BLaER1 treated with 17β-estradiol and CSF1 and Interleukin-3, amounts not matched to agents 10 nM and 100 nM (cell line): ENCODE results near the gene CACHD1.

ENCODE experiments used
- H3K27ac ChIP-seq, 11 experiments: shearing (Covaris generic); formaldehyde crosslinking; 2 replicates each; pipeline ENCODE4 v1.8.1; 2022
- H3K27me3 ChIP-seq, 11 experiments: shearing (Covaris generic); formaldehyde crosslinking; 2 replicates each; pipeline ENCODE4 v1.8.1; 2022
- H3K36me3 ChIP-seq, 11 experiments: shearing (Covaris generic); formaldehyde crosslinking; 2 replicates each; pipeline ENCODE4 v1.8.1; 2022
- H3K4me1 ChIP-seq, 10 experiments: shearing (Covaris generic); formaldehyde crosslinking; 2 replicates each; pipeline ENCODE4 v1.8.1; 2022
- H3K4me2 ChIP-seq, 11 experiments: shearing (Covaris generic); formaldehyde crosslinking; 2 replicates each; pipeline ENCODE4 v1.8.1; 2022
- H3K4me3 ChIP-seq, 10 experiments: shearing (Covaris generic); formaldehyde crosslinking; 2 replicates each; pipeline ENCODE4 v1.8.1; 2022
- H3K9ac ChIP-seq, 11 experiments: shearing (Covaris generic); formaldehyde crosslinking; 2 replicates each; pipeline ENCODE4 v1.8.1; 2022
- H3K9me3 ChIP-seq, 11 experiments: shearing (Covaris generic); formaldehyde crosslinking; replicated peaks in 1 of 11; 2 replicates each; pipeline ENCODE4 v1.8.1; 2022
- H4K20me1 ChIP-seq, 11 experiments: shearing (Covaris generic); formaldehyde crosslinking; 2 replicates each; pipeline ENCODE4 v1.8.1; 2022
- Cebpa-rat ChIP-seq, 11 experiments: shearing (Covaris generic); IDR thresholded peaks; 2 replicates each; pipeline ENCODE4 v1.8.1; 2022

Gene CACHD1

GRCh38 chr1:64517640-64518039 is 47.7 kb downstream of the CACHD1 start:
- no peak overlapping the region for H3K9ac ChIP-seq
- no peak for TF ChIP-seq Cebpa-rat (IDR thresholded peaks at IDR 0.05)
- 0 out of 22 replicates have a peak, but pooled peaks cover 0 to 6% (median 0%) of the 10 kb centered on the region in 11 experiments for H3K36me3 ChIP-seq
- H4K20me1 ChIP-seq: 0 out of 22 replicates have a peak, but pooled peaks cover 0 to 5% (median 0%) of the 10 kb centered on the region in 11 experiments
- peaks cover 17 to 31% (median 20%) of the 10 kb centered on the region in 10 experiments for H3K4me1 ChIP-seq
- H3K4me2 ChIP-seq: no peak overlapping the region
- H3K27ac ChIP-seq: no peak overlapping the region
- H3K4me3 ChIP-seq: no peak overlapping the region
- 0 out of 22 replicates have a peak, but pooled peaks cover 0 to 6% (median 0%) of the 10 kb centered on the region in 11 experiments for H3K9me3 ChIP-seq
- H3K27me3 ChIP-seq: no peaks in the 10 kb centered on the region

GRCh38 chr1:64518692-64519481 is 49.0 kb downstream of the CACHD1 start:
- no peak overlapping the region for H3K9ac ChIP-seq
- peaks cover 5 to 19% (median 7%) of the 10 kb centered on the region in 10 experiments; a peak in 18 of 20 replicates for H3K4me1 ChIP-seq
- H3K9me3 ChIP-seq: 0 out of 22 replicates have a peak, but pooled peaks cover 0 to 6% (median 0%) of the 10 kb centered on the region in 11 experiments
- TF ChIP-seq Cebpa-rat (IDR thresholded peaks at IDR 0.05): no peak
- 0 out of 22 replicates have a peak, but pooled peaks cover 0 to 5% (median 0%) of the 10 kb centered on the region in 11 experiments for H4K20me1 ChIP-seq
- 0 out of 22 replicates have a peak, but pooled peaks cover 0 to 6% (median 0%) of the 10 kb centered on the region in 11 experiments for H3K36me3 ChIP-seq
- no peak overlapping the region for H3K4me2 ChIP-seq
- no peaks in the 10 kb centered on the region for H3K27me3 ChIP-seq
- no peak overlapping the region for H3K4me3 ChIP-seq
- H3K27ac ChIP-seq: no peak overlapping the region

- Histone ChIP-seq H3K36me3 (0 out of 22 replicates have a peak, but pooled peaks cover 0 to 6% (median 0%) of the 10 kb centered on the region in 11 experiments), H3K9ac (no peak overlapping the region)
Measured at GRCh38 chr1:64519901-64520300, 50.0 kb downstream of the CACHD1 start.

GRCh38 chr1:64522740-64523139 is 52.8 kb downstream of the CACHD1 start:
- Histone ChIP-seq H3K4me2 (no peak overlapping the region), H3K9me3 (0 out of 22 replicates have a peak, but pooled peaks cover 0 to 6% (median 0%) of the 10 kb centered on the region in 11 experiments), H3K4me3 (no peak overlapping the region), H3K4me1 (no peaks in the 10 kb centered on the region), H3K27me3 (no peaks in the 10 kb centered on the region), H3K27ac (no peak overlapping the region), H3K9ac (no peak overlapping the region), H3K36me3 (0 out of 22 replicates have a peak, but pooled peaks cover 0 to 6% (median 0%) of the 10 kb centered on the region in 11 experiments), H4K20me1 (no peaks in the 10 kb centered on the region; a peak in 1 of 22 replicates)
- no peak for TF ChIP-seq Cebpa-rat (IDR thresholded peaks at IDR 0.05)

More at GRCh38 chr1:64519901-64520300, 50.0 kb downstream of the CACHD1 start:
- no peak for TF ChIP-seq Cebpa-rat (IDR thresholded peaks at IDR 0.05)
- H4K20me1 ChIP-seq: 0 out of 22 replicates have a peak, but pooled peaks cover 0 to 5% (median 0%) of the 10 kb centered on the region in 11 experiments
- H3K9me3 ChIP-seq: 0 out of 22 replicates have a peak, but pooled peaks cover 0 to 6% (median 0%) of the 10 kb centered on the region in 11 experiments
- H3K4me3 ChIP-seq: no peak overlapping the region
- H3K4me2 ChIP-seq: no peak overlapping the region
- H3K27ac ChIP-seq: no peak overlapping the region
- H3K4me1 ChIP-seq: peaks cover 0 to 9% (median 0%) of the 10 kb centered on the region in 10 experiments; a peak in 5 of 20 replicates
- no peaks in the 10 kb centered on the region for H3K27me3 ChIP-seq

GRCh38 chr1:64523413-64524337 is 53.7 kb downstream of the CACHD1 start:
- Histone ChIP-seq H3K9ac (no peak overlapping the region), H3K4me1 (no peaks in the 10 kb centered on the region), H3K27ac (no peak overlapping the region), H3K9me3 (0 out of 22 replicates have a peak, but pooled peaks cover 0 to 6% (median 0%) of the 10 kb centered on the region in 11 experiments), H3K27me3 (no peaks in the 10 kb centered on the region), H3K4me2 (no peak overlapping the region), H4K20me1 (no peaks in the 10 kb centered on the region; a peak in 1 of 22 replicates), H3K4me3 (no peak overlapping the region), H3K36me3 (0 out of 22 replicates have a peak, but pooled peaks cover 0 to 6% (median 0%) of the 10 kb centered on the region in 11 experiments)
- no peak for TF ChIP-seq Cebpa-rat (IDR thresholded peaks at IDR 0.05)

GRCh38 chr1:64524614-64525013 is 54.7 kb downstream of the CACHD1 start:
- no peaks in the 10 kb centered on the region for H3K4me1 ChIP-seq
- TF ChIP-seq Cebpa-rat (IDR thresholded peaks at IDR 0.05): no peak
- no peak overlapping the region for H3K9ac ChIP-seq
- H3K27ac ChIP-seq: no peak overlapping the region
- no peaks in the 10 kb centered on the region; a peak in 1 of 22 replicates for H4K20me1 ChIP-seq
- 0 out of 22 replicates have a peak, but pooled peaks cover 0 to 6% (median 0%) of the 10 kb centered on the region in 11 experiments for H3K36me3 ChIP-seq
- H3K27me3 ChIP-seq: no peaks in the 10 kb centered on the region
- no peak overlapping the region for H3K4me3 ChIP-seq
- no peak overlapping the region for H3K4me2 ChIP-seq
- H3K9me3 ChIP-seq: 0 out of 22 replicates have a peak, but pooled peaks cover 0 to 6% (median 0%) of the 10 kb centered on the region in 11 experiments

GRCh38 chr1:64525116-64525686 is 55.3 kb downstream of the CACHD1 start:
- Histone ChIP-seq H3K9ac (no peak overlapping the region), H3K27ac (no peak overlapping the region), H3K27me3 (no peaks in the 10 kb centered on the region), H3K4me2 (no peak overlapping the region), H3K4me3 (no peak overlapping the region), H3K9me3 (0 out of 22 replicates have a peak, but pooled peaks cover 0 to 6% (median 0%) of the 10 kb centered on the region in 11 experiments), H3K36me3 (0 out of 22 replicates have a peak, but pooled peaks cover 0 to 5% (median 0%) of the 10 kb centered on the region in 11 experiments), H3K4me1 (no peaks in the 10 kb centered on the region), H4K20me1 (no peaks in the 10 kb centered on the region; a peak in 1 of 22 replicates)
- no peak for TF ChIP-seq Cebpa-rat (IDR thresholded peaks at IDR 0.05)

GRCh38 chr1:64526312-64526711 is 56.4 kb downstream of the CACHD1 start:
- no peak overlapping the region for H3K27ac ChIP-seq
- no peak overlapping the region for H3K4me2 ChIP-seq
- H3K9me3 ChIP-seq: no peaks in the 10 kb centered on the region
- H3K36me3 ChIP-seq: no peaks in the 10 kb centered on the region
- no peak overlapping the region for H3K9ac ChIP-seq
- H3K4me3 ChIP-seq: no peak overlapping the region
- TF ChIP-seq Cebpa-rat (IDR thresholded peaks at IDR 0.05): no peak
- H3K4me1 ChIP-seq: no peaks in the 10 kb centered on the region
- H4K20me1 ChIP-seq: no peaks in the 10 kb centered on the region; a peak in 1 of 22 replicates
- H3K27me3 ChIP-seq: no peaks in the 10 kb centered on the region
